CD4-positive, alpha-beta T cell treated with Interleukin-17A for 1 hour (primary cell): ENCODE data around the gene AURKB.

Experiments used
- DNase-seq: peaks from one replicate; pipeline ENCODE4 v3.0.0-alpha.2; 2020

AURKB gene

GRCh38 chr17:8160741-8161221 is 49.6 kb downstream of the AURKB start:
- DNase-seq, result peak; percentile 40

GRCh38 chr17:8160224-8160577 is 50.2 kb downstream of the AURKB start:
- DNase-seq, result no peak

- peak; percentile 4 for DNase-seq
These were observed 50.7 kb downstream of the AURKB start for GRCh38 chr17:8159459-8160223.

- DNase-seq, result peak; percentile 28
These were observed 51.4 kb downstream of the AURKB start for GRCh38 chr17:8159032-8159400.

GRCh38 chr17:8158267-8159031 is 51.9 kb downstream of the AURKB start:
- peak; percentile 91 for DNase-seq

GRCh38 chr17:8156246-8156992 is 54.0 kb downstream of the AURKB start:
- DNase-seq, result peak; percentile 100

GRCh38 chr17:8155996-8156245 is 54.5 kb downstream of the AURKB start:
- no peak for DNase-seq

GRCh38 chr17:8155231-8155995 is 55.0 kb downstream of the AURKB start:
- DNase-seq, result peak; percentile 57
